Activated CD4-positive, alpha-beta T cell treated with anti-CD3 and anti-CD28 coated beads for 24 hours (primary cell): ENCODE data around the gene RSPRY1.
A peak's percentile ranks its signal among the peaks of the same experiment; 100 is the strongest.
"Not testable (repeated sequence)": the region's sequence is repeated elsewhere in the genome, so short reads cannot be mapped to it uniquely, and the experiment has no call there.

ENCODE experiments used
- DNase-seq, 2 donors: peaks; one replicate each; pipeline ENCODE4 v3.0.0-alpha.2; 2020; ENCODE audit warnings: low read depth in 2 of 2

The RSPRY1 gene

DNA sequence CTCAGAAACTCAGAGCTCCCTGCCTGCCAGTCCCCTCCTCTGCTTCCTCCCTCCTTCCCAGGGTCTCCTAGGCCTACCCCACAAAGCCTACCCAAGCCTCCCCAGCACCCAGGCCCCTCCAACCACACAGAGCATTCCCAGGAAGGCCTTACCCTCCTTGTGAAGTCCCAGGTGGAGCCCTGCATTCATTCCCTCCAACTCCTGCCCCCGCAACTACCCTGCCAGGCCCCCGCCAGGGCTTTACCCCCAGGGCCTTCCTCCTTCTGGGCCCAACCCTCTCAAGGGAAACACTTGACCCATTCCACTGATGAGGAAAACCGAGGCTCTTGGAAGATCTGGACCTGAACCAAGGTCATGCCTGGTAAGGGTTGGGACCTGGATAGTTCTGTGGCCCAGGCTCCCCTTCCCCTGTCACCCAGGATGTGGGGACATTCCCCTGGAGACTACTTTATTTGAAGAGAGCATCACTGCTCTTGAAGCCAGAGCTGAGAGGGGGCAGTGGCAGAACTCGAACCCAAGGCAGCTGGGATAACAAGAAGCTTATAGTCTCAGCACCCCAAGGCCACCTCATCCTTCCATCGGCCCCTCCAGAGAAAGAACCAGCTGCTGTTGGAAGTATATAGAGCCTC, 85.9 kb downstream of the RSPRY1 start:
- DNase-seq, result no peak

- DNase-seq, result no peak
Measured at GRCh38 chr16:57273359-57273758, 87.2 kb downstream of the RSPRY1 start.

DNA sequence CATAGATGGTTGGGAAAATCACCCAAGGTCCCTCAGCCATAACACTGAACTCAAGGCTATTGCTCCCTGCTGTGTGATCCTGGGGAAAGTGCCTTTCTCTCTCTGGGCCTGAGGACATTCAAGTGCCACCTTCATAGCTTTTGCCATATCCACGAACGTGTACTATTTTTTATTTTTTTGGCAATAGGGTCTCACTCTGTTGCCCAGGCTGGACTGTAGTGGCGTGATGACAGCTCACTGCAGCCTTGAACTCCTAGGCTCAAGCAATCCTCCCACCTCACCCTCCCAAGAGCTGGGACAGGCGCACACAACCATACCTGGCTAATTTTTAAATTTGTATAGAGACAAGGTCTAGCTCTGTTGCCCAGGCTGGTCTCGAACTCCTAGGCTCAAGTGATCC, 87.7 kb downstream of the RSPRY1 start:
- no peak for DNase-seq

DNA sequence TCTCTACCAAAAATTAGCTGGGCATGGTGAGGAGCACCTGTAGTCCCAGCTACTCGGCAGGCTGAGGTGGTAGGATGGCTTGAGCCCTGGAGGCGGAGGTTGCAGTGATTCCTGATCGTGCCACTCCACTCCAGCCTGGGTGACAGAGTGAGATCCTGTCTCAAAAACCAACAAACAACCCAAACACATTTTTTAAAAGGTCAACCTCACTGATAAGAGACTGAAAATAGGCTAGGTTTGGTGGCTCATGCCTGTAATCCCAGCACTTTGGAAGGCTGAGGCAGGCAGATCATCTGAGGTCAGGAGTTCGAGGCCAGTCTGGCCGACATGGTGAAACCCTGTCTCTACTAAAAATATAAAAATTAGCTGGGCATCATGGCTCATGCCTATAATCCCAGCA, 89.8 kb downstream of the RSPRY1 start:
- DNase-seq, result not testable (repeated sequence)

DNA sequence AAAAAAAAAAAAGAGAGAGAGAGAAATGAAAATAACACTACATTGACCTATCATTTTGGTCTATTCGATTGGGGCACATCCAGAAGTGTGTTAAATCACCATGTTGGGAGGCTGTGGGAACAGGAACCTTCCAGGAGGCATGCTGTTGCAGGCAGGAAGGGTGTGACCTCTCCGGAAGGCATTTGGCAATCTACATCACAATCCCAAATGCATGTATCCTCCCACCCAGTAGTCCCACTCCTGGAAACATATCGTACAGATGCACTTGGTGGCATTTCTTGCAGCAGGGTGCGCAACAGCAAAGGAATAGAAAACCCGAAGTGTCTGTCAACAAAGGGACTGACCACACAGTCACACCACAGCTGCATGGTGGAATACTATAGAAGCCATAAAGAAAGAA, 90.5 kb downstream of the RSPRY1 start:
- DNase-seq, result no peak

DNA sequence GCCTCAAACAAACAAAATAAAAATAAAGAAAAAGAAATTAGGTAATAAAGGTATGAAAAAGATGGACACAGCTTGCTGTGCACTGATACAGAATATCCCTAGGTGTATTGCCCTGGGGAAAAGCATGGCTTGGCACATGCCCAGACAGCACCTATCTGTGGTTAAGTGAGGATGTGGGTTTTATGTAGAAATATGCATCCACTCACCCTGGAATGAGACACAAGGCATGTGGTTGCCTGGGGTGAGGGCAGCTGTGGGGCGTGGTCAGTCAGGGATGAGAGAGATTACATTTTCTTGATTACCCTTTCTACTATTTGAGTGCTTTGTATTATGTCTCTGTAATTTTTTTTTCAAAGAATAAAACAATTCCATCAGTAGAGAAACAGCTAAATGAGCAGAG, 91.5 kb downstream of the RSPRY1 start:
- peak in 1 of 2 donors; percentile 39 for DNase-seq

DNA sequence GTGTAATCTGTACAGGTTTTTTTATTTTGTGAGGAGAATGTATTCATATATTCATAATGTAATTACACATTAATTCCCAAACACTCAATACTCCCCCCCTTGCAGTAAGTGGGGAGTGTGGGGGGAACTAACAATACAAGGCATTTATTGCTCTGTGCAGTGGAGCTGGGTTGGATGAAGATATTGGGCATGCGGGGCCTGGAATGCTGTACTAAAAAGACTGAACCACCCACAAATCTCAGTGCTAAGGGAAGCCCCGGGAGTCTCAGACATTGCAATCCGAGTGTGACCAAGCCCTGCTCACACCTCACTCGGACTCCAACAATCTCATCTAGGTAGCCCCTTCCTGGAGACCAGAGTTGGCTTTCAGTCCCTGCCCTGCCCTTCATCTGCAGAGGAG, 92.4 kb downstream of the RSPRY1 start:
- no peak for DNase-seq

- no peak for DNase-seq
Measured at GRCh38 chr16:57279780-57280638, 93.9 kb downstream of the RSPRY1 start.

- DNase-seq, result no peak
Measured at GRCh38 chr16:57281791-57282190, 95.7 kb downstream of the RSPRY1 start.

GRCh38 chr16:57282510-57283213, 96.5 kb downstream of the RSPRY1 start:
- no peak for DNase-seq

GRCh38 chr16:57283214-57283958, 97.3 kb downstream of the RSPRY1 start:
- no peak for DNase-seq

- no peak for DNase-seq
Measured at GRCh38 chr16:57283959-57284208, 97.8 kb downstream of the RSPRY1 start.

DNA sequence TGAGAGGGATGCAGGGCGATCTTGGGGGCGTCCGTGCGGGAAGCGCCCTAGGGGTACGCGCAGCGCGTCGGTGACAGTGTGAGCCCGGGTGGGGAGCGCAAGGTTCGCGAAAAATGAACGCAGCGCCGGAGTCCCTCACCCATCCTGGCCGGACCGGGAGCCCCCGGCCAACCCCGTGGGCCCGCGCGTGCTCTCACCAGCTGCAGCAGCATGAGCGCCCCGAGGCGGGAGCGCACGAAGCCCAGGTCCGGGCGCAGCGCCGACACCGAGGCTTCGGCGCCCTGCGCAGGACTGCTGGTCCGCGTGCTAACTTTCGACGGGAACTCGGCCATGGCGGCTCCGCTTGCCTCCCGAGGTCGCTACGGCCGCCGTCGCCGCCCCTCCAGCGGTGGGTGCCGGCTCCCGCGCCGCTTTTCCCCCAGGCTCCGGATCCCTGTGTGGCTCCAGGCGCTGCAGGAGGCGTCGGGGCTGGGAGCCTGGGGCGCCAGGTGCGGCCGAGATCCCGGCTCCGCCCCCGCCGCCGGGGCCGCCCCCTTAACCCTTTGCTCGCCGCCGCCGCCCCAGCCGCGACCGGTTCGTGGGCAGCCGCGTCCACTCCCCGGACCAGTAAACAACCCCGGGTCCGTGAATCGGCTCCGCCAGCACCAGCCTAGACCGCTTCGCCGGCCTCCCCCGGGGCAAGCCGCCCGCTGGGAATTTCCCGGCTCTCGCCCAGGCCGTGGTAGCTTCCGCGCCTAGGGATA, 98.3 kb downstream of the RSPRY1 start, which contains the start of gene PLLP:
TSS of gene PLLP (minus strand) at position 464 of the 743 bp plus-strand sequence. CDS start at position 332, 132 bp downstream.
- DNase-seq, result peak in 1 of 2 donors; percentile 15

DNA sequence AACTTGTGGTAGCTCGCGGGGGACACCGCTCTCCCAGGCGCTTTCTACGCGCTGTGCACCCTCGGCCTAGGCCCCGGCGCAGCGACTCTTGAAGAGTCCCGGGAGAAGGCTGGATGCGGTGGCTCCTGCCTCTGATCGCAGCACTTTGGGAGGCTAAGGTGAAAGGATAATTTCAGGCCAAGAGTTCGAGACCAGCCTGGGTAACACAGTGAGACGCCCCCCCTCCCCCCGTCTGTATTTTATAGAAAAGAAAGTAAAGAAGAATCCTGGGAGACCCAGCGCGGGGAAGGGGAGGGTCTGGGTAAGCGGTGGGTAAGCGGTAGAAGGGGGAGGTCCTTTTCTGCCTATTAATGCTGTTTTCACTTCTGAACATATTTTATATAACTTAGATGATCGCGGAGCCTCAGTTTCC, 98.8 kb downstream of the RSPRY1 start:
- DNase-seq, result no peak

DNA sequence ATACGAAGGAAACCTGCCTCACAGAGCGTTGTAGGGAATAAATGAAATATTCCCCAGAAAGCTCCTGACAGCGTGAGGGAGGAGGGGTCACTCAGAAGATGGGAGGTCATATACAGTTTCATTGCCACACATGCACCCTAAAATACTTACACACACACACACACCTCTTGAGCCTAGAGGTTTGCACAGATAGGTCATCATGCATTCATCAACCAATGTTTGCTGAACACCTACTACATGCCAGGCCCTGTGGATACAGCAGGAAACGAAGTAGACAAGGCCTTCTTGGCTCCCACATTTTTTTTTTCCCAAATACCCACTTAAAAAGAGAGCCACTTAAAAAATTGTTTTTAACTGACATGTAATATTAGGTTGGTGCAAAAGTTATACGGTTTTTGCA, 99.2 kb downstream of the RSPRY1 start:
- DNase-seq, result no peak

DNA sequence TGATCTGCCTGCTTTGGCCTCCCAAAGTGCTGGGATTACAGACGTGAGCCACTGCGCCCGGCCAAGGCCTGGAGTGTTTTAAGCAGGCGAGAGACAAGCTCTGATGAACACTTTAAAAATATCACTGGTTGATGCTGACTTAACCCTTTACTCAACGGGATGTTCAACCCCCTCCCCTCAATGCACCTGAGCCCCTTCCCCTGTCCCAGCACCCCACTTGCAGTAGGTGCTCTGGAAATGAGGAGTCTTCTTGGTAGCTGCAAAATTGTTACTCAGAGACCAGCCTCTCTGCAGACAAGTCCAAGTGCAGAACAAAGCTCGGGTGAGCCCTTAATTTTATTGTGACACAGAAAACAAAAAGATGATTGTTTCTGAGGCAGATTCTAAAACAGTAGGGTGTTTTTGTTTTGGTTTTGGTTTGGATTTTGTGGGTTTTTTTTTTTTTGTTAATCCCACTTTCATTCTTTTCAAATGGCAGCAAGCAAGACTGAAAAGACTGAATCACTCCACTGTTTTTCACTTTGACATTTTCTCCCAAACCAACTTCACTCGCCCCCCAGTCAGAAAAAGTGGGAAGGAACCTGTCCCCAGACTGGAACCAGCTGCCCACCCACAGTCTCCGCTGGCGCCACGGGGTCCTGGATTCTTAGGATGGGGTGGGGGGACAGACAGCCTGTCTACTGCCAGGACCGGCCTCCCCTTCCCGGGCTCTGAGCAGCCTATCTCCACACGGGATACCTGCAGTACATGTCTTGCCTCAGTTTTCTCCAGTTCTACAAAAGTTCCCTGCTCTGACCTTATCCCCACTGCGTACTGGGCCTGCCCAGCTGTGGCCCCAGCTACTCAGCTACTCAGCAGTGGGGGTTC, 103.5 kb downstream of the RSPRY1 start:
- no peak for DNase-seq
